ENCODE measurements around the gene ZNF385A. TPM values are rescaled to one million over a fixed set of nuclear protein-coding genes. Genes with fewer than 3 reads are reported as not detected.
A peak's percentile ranks its signal among the peaks of the same experiment; 100 is the strongest.

The ZNF385A gene
- total and polyA plus RNA-seq, 9 of the 15 experiments (the other 6 are each of a cell fraction or from before 2014, with no cell fraction given) = 1.0 to 111 (median 7.7) TPM

DNA sequence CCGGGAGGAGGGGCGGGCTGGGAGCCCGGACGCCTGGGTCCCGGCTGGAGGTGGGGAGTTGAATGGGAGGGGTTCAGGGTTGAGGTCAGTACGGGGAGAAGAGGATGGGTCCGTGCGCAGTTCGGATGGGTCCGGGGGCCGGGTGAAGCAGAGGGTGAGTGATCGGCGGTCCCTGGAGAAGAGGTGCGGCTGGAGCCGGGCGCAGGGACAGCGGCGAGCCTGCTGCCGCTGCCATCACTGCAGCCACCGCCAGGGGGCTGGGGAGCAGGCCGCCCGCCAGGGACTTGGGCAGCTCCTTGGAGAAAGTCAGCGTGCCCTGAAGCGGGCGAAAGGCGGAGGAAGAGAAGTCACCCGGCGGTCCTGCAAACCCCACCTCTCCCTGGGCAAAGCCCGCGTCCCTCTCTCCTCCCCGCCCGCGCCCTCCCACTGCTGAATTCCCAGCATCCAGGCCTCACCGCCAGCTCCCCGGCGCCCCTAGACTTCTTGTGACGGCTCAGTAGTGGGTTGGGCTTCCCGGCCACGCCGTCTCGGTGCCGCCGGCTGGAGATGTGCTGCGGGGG lies 14.3 kb downstream of the ZNF385A start (continued):
- TF ChIP-seq PYGO2 (tag; IDR thresholded peaks at IDR 0.05) = no peak
- peak; percentile 78; the same call in 1 of the 2 replicates for TF ChIP-seq SMAD4 (CRISPR knock-in tag; conservative IDR thresholded peaks at IDR 0.05)
- no peak for TF ChIP-seq XRCC4 (IDR thresholded peaks at IDR 0.05; ENCODE audit: extremely low read depth, insufficient read depth, insufficient read length)
- TF ChIP-seq ZNF780A (CRISPR knock-in tag; IDR thresholded peaks at IDR 0.05) = no peak
- TF ChIP-seq TARDBP (IDR thresholded peaks at IDR 0.05) = no peak
- no peak; the same call in 1 of the 2 replicates for TF ChIP-seq DMBX1 (CRISPR knock-in tag; IDR thresholded peaks at IDR 0.05; ENCODE audit: borderline replicate concordance)
- TF ChIP-seq, protein P1, sequence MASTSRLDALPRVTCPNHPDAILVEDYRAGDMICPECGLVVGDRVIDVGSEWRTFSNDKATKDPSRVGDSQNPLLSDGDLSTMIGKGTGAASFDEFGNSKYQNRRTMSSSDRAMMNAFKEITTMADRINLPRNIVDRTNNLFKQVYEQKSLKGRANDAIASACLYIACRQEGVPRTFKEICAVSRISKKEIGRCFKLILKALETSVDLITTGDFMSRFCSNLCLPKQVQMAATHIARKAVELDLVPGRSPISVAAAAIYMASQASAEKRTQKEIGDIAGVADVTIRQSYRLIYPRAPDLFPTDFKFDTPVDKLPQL (IDR thresholded peaks at IDR 0.05; ENCODE audit: extremely low read depth, insufficient read length) = no peak
- TF ChIP-seq RBBP5 (IDR thresholded peaks at IDR 0.05; ENCODE audit: borderline replicate concordance, insufficient read depth, low read length, poor library complexity, severe bottlenecking) = peak; percentile 55
- TF ChIP-seq HEY1 (CRISPR knock-in tag; IDR thresholded peaks at IDR 0.05; ENCODE audit: borderline replicate concordance) = no peak
- no peak for TF ChIP-seq GTF2A2 (tag; IDR thresholded peaks at IDR 0.05)
- no peak for TF ChIP-seq RBM15 (IDR thresholded peaks at IDR 0.05; ENCODE audit: insufficient read depth, low read length)
- TF ChIP-seq, protein P2, sequence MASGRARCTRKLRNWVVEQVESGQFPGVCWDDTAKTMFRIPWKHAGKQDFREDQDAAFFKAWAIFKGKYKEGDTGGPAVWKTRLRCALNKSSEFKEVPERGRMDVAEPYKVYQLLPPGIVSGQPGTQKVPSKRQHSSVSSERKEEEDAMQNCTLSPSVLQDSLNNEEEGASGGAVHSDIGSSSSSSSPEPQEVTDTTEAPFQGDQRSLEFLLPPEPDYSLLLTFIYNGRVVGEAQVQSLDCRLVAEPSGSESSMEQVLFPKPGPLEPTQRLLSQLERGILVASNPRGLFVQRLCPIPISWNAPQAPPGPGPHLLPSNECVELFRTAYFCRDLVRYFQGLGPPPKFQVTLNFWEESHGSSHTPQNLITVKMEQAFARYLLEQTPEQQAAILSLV (tag; IDR thresholded peaks at IDR 0.05) = no peak
- no peak for TF ChIP-seq KLF6 (CRISPR knock-in tag; IDR thresholded peaks at IDR 0.05; ENCODE audit: borderline replicate concordance)
- no peak for TF ChIP-seq CREB1 (IDR thresholded peaks at IDR 0.05)
- peak; percentile 42; the same call in 1 of the 2 replicates for TF ChIP-seq CREB1 (CRISPR knock-in tag; IDR thresholded peaks at IDR 0.05)
- TF ChIP-seq, protein P3, sequence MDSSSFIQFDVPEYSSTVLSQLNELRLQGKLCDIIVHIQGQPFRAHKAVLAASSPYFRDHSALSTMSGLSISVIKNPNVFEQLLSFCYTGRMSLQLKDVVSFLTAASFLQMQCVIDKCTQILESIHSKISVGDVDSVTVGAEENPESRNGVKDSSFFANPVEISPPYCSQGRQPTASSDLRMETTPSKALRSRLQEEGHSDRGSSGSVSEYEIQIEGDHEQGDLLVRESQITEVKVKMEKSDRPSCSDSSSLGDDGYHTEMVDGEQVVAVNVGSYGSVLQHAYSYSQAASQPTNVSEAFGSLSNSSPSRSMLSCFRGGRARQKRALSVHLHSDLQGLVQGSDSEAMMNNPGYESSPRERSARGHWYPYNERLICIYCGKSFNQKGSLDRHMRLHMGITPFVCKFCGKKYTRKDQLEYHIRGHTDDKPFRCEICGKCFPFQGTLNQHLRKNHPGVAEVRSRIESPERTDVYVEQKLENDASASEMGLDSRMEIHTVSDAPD (CRISPR knock-in tag; IDR thresholded peaks at IDR 0.05) = no peak
- TF ChIP-seq ZBTB7A (IDR thresholded peaks at IDR 0.05; ENCODE audit: borderline replicate concordance, control insufficient read depth, low read depth, low read length) = peak; percentile 79; the same call in 1 of the 2 replicates
- no peak for TF ChIP-seq POLR2A (conservative IDR thresholded peaks at IDR 0.05)
- no peak for TF ChIP-seq MYBL2 (IDR thresholded peaks at IDR 0.05; ENCODE audit: low read depth)
- TF ChIP-seq MYBL2 (CRISPR knock-in tag; IDR thresholded peaks at IDR 0.05; ENCODE audit: borderline replicate concordance) = no peak
- TF ChIP-seq RBFOX2 (IDR thresholded peaks at IDR 0.05; ENCODE audit: low read depth, low read length) = peak; percentile 39; the same call in 1 of the 2 replicates
- no peak for TF ChIP-seq KLF10 (CRISPR knock-in tag; IDR thresholded peaks at IDR 0.05)
- TF ChIP-seq JUN (IDR thresholded peaks at IDR 0.05; ENCODE audit: borderline replicate concordance, low read depth, low read length) = peak; percentile 38; the same call in 1 of the 2 replicates
- TF ChIP-seq JUN (CRISPR knock-in tag; IDR thresholded peaks at IDR 0.05; ENCODE audit: borderline replicate concordance) = no peak
- TF ChIP-seq MEF2A (IDR thresholded peaks at IDR 0.05; ENCODE audit: control insufficient read depth, low read depth, low read length) = no peak
- TF ChIP-seq, protein P4, sequence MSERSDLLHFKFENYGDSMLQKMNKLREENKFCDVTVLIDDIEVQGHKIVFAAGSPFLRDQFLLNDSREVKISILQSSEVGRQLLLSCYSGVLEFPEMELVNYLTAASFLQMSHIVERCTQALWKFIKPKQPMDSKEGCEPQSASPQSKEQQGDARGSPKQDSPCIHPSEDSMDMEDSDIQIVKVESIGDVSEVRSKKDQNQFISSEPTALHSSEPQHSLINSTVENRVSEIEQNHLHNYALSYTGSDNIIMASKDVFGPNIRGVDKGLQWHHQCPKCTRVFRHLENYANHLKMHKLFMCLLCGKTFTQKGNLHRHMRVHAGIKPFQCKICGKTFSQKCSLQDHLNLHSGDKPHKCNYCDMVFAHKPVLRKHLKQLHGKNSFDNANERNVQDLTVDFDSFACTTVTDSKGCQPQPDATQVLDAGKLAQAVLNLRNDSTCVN (CRISPR knock-in tag; IDR thresholded peaks at IDR 0.05) = no peak
